Fibroblast of skin of right biceps (primary cell): ENCODE data around the gene CCNH.

Source experiments
- DNase-seq: peaks from one replicate; pipeline ENCODE4 v3.0.0-alpha.2; 2013

The CCNH gene

GRCh38 chr5:87401626-87402025 is 11.1 kb downstream of the CCNH start:
- DNase-seq, result no peak

- DNase-seq, result peak; percentile 46
Measured at GRCh38 chr5:87400305-87400899, 12.3 kb downstream of the CCNH start.

- no peak for DNase-seq
Measured at GRCh38 chr5:87399720-87400119, 13.0 kb downstream of the CCNH start.

GRCh38 chr5:87398981-87399614 is 13.6 kb downstream of the CCNH start:
- DNase-seq, result no peak

GRCh38 chr5:87394411-87395165 is 18.1 kb downstream of the CCNH start:
- DNase-seq, result peak; percentile 46

GRCh38 chr5:87393331-87393730 is 19.4 kb downstream of the CCNH start:
- DNase-seq, result peak; percentile 87

GRCh38 chr5:87392801-87393200 is 19.9 kb downstream of the CCNH start:
- DNase-seq, result peak; percentile 10

GRCh38 chr5:87392170-87392569 is 20.6 kb downstream of the CCNH start:
- no peak for DNase-seq

GRCh38 chr5:87390576-87391199 is 22.0 kb downstream of the CCNH start:
- DNase-seq, result peak; percentile 43

GRCh38 chr5:87390075-87390474 is 22.7 kb downstream of the CCNH start:
- no peak for DNase-seq

- DNase-seq, result no peak
Measured at GRCh38 chr5:87389296-87390034, 23.3 kb downstream of the CCNH start.

- DNase-seq, result no peak
Measured at GRCh38 chr5:87388129-87388528, 24.6 kb downstream of the CCNH start.

- no peak for DNase-seq
Measured at GRCh38 chr5:87385802-87386201, 26.9 kb downstream of the CCNH start.

GRCh38 chr5:87383216-87383615 is 29.5 kb downstream of the CCNH start:
- DNase-seq, result peak; percentile 14

GRCh38 chr5:87382224-87382623 is 30.5 kb downstream of the CCNH start:
- no peak for DNase-seq

- DNase-seq, result no peak
Measured at GRCh38 chr5:87372705-87373104, 40.0 kb downstream of the CCNH start.

- DNase-seq, result no peak
Measured at GRCh38 chr5:87369431-87369830, 43.3 kb downstream of the CCNH start.

- no peak for DNase-seq
Measured at GRCh38 chr5:87368601-87369000, 44.1 kb downstream of the CCNH start.

- DNase-seq, result no peak
Measured at GRCh38 chr5:87367243-87367642, 45.5 kb downstream of the CCNH start.

- DNase-seq, result peak; percentile 51
Measured at GRCh38 chr5:87361536-87362213, 51.1 kb downstream of the CCNH start.

- DNase-seq, result peak; percentile 50
Measured at GRCh38 chr5:87361031-87361445, 51.7 kb downstream of the CCNH start.

- no peak for DNase-seq
Measured at GRCh38 chr5:87360132-87360531, 52.6 kb downstream of the CCNH start.
